CD4-positive, alpha-beta T cell (primary cell): ENCODE data around the gene RPL36A. TPM values are rescaled to one million over a fixed set of nuclear protein-coding genes. Genes with fewer than 3 reads are reported as not detected.
A peak's percentile ranks its signal among the peaks of the same experiment; 100 is the strongest.

Experiments
- ATAC-seq: fragments of 200-7000 bp; cut with Tn5 transposase; one replicate; pipeline ENCODE4 v1.10.0; 2022; ENCODE audit warnings: mild to moderate bottlenecking; ENCODE audit not compliant: poor library complexity
- CTCF ChIA-PET: fragments of 350-600 bp; sonication (Branson Sonifier 250); formaldehyde crosslinking; loops from one replicate; lab custom pipeline; 2021; ENCODE audit warnings: antibody characterized with exemption, inconsistent platforms; lab: Charles Lee
- POLR2A ChIA-PET: fragments of 350-600 bp; sonication (Branson Sonifier 250); formaldehyde crosslinking; loops from one replicate; lab custom pipeline; 2021; ENCODE audit warnings: antibody characterized with exemption, inconsistent platforms; lab: Charles Lee
- DNase-seq, 14 experiments: peaks; one replicate each; pipeline ENCODE4 v3.0.0-alpha.2; 2013 to 2020; ENCODE audit warnings: mixed read lengths in 2 of 14
- H3K27ac ChIP-seq, 2 donors: one replicate each; pipeline versions ENCODE4 v1.5.1 to v1.7.0; 2013; ENCODE audit warnings: low read length in 2 of 2, low read depth in 1 of 2, mild to moderate bottlenecking in 1 of 2
- H3K27me3 ChIP-seq, 2 experiments: 1 replicate in 1 of 2; 2 replicates in 1 of 2; pipeline versions ENCODE4 v1.6.1 to v1.7.0; 2013; ENCODE audit warnings: low read length in 2 of 2, control low read depth in 1 of 2, mild to moderate bottlenecking in 1 of 2, moderate library complexity in 1 of 2; ENCODE audit not compliant: insufficient read depth in 2 of 2, control insufficient read depth in 1 of 2
- H3K36me3 ChIP-seq: one replicate; pipeline ENCODE4 v1.6.1; 2013; ENCODE audit warnings: low read length, control low read depth; ENCODE audit not compliant: insufficient read depth
- H3K4me1 ChIP-seq: one replicate; pipeline ENCODE4 v1.6.1; 2013; ENCODE audit warnings: low read length, control low read depth; ENCODE audit not compliant: insufficient read depth
- H3K4me3 ChIP-seq: one replicate; pipeline ENCODE4 v1.5.1; 2013; ENCODE audit warnings: mild to moderate bottlenecking, low read length, moderate library complexity
- H3K9me3 ChIP-seq, 2 experiments: 1 replicate in 1 of 2; 2 replicates in 1 of 2; pipeline versions ENCODE4 v1.6.1 to v1.7.0; 2013; ENCODE audit warnings: low read length in 2 of 2, mild to moderate bottlenecking in 2 of 2, control low read depth in 1 of 2, moderate library complexity in 1 of 2; ENCODE audit not compliant: control insufficient read depth in 1 of 2, insufficient read depth in 1 of 2
- H3K27ac Mint-ChIP-seq: one replicate; pipeline ENCODE4 v1.8.0; 2020; ENCODE audit warnings: mixed read lengths
- H3K27me3 Mint-ChIP-seq: one replicate; pipeline ENCODE4 v1.8.0; 2021; ENCODE audit warnings: mixed read lengths
- H3K36me3 Mint-ChIP-seq: one replicate; pipeline ENCODE4 v1.8.0; 2021; ENCODE audit warnings: low read depth, mixed read lengths
- H3K4me1 Mint-ChIP-seq: one replicate; pipeline ENCODE4 v1.8.0; 2021; ENCODE audit warnings: low read depth, mixed read lengths
- H3K4me3 Mint-ChIP-seq: one replicate; pipeline ENCODE4 v1.8.0; 2020; ENCODE audit warnings: mild to moderate bottlenecking, mixed read lengths
- H3K9me3 Mint-ChIP-seq: one replicate; pipeline ENCODE4 v1.8.0; 2020; ENCODE audit warnings: mixed read lengths
- intact Hi-C, 2 experiments: fragments of 100-400 bp; cut with DNase I in 1 of 2; cut with micrococcal nuclease in 1 of 2; formaldehyde crosslinking; loops; one replicate each; pipeline versions ENCODE4 v1.15.1 to v1.9.0; 2023 to 2025; cut with DNase I, micrococcal nuclease
- total RNA-seq, 174 experiments: library from RNA in 2 of 174; stranded (reverse) in 2 of 174; gene quantifications; one replicate each; pipeline ENCODE4 v1.2.3 and lab custom pipeline; 2021 to 2026
- TF ChIP-seq, protein P1 (sequence below): fragments of 200-600 bp; IDR thresholded peaks from one replicate; pipeline ENCODE4 v1.8.0; 2022; ENCODE audit warnings: antibody characterized with exemption, mild to moderate bottlenecking

Gene RPL36A
- total RNA-seq, 2 experiments from 2014 or later, result 417 to 536 TPM

GRCh38 chrX:101383679-101384205 lies 7.1 kb upstream of the RPL36A start:
- DNase-seq (no peak), ATAC-seq (no peak)
- H3K4me3 ChIP-seq, result no peak overlapping the region
- H3K4me1 Mint-ChIP-seq, result no peaks in the 10 kb centered on the region
- H3K9me3 ChIP-seq, result no peaks in the 10 kb centered on the region
- H3K4me3 Mint-ChIP-seq, result no peak overlapping the region
- H3K9me3 Mint-ChIP-seq, result no peaks in the 10 kb centered on the region
- no peaks in the 10 kb centered on the region for H3K27me3 Mint-ChIP-seq
- no peaks in the 10 kb centered on the region for H3K36me3 ChIP-seq
- H3K36me3 Mint-ChIP-seq, result no peaks in the 10 kb centered on the region
- TF ChIP-seq, protein P1, sequence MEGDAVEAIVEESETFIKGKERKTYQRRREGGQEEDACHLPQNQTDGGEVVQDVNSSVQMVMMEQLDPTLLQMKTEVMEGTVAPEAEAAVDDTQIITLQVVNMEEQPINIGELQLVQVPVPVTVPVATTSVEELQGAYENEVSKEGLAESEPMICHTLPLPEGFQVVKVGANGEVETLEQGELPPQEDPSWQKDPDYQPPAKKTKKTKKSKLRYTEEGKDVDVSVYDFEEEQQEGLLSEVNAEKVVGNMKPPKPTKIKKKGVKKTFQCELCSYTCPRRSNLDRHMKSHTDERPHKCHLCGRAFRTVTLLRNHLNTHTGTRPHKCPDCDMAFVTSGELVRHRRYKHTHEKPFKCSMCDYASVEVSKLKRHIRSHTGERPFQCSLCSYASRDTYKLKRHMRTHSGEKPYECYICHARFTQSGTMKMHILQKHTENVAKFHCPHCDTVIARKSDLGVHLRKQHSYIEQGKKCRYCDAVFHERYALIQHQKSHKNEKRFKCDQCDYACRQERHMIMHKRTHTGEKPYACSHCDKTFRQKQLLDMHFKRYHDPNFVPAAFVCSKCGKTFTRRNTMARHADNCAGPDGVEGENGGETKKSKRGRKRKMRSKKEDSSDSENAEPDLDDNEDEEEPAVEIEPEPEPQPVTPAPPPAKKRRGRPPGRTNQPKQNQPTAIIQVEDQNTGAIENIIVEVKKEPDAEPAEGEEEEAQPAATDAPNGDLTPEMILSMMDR, result no peak
- ChIA-PET POLR2A (no interaction called here), CTCF (interaction anchor here (0.6 kb wide), 1 partner anchor 23 kb away, joined by 4 read pairs; no protein-coding TSS in a partner anchor)
- H3K4me1 ChIP-seq, result no peaks in the 10 kb centered on the region
- H3K27ac ChIP-seq, result no peak overlapping the region
- H3K27me3 ChIP-seq, result no peaks in the 10 kb centered on the region
- intact Hi-C loops, result no loop called here
- H3K27ac Mint-ChIP-seq, result no peak overlapping the region

- Histone ChIP-seq H3K27ac (no peak overlapping the region), H3K36me3 (no peaks in the 10 kb centered on the region), H3K4me3 (peak overlapping the region; percentile 10), H3K4me1 (no peaks in the 10 kb centered on the region), H3K27me3 (no peaks in the 10 kb centered on the region), H3K9me3 (no peaks in the 10 kb centered on the region)
- H3K9me3 Mint-ChIP-seq, result no peaks in the 10 kb centered on the region
- H3K4me1 Mint-ChIP-seq, result no peaks in the 10 kb centered on the region
- DNase-seq, result no peak
- no peak overlapping the region for H3K4me3 Mint-ChIP-seq
- no peaks in the 10 kb centered on the region for H3K27me3 Mint-ChIP-seq
- TF ChIP-seq, protein P1, result no peak
- no peak overlapping the region for H3K27ac Mint-ChIP-seq
- intact Hi-C loops, result loop anchor here in 1 of 2 experiments (5.0 kb wide), 1 partner anchor 288 kb away; the partner anchor contains the start of gene CENPI
- ChIA-PET POLR2A (no interaction called here), CTCF (no interaction called here)
- ATAC-seq, result no peak
- no peaks in the 10 kb centered on the region for H3K36me3 Mint-ChIP-seq
These were observed 5.7 kb upstream of the RPL36A start for GRCh38 chrX:101385026-101385684.

- Histone ChIP-seq H3K36me3 (no peaks in the 10 kb centered on the region), H3K27ac (no peak within 1 kb of the TSS), H3K9me3 (no peaks in the 10 kb centered on the region), H3K4me3 (peak within 1 kb of the TSS; percentile 10), H3K27me3 (no peaks in the 10 kb centered on the region), H3K4me1 (peaks cover 5% of the 10 kb centered on the region)
- no peak within 1 kb of the TSS for H3K4me3 Mint-ChIP-seq
- H3K9me3 Mint-ChIP-seq, result no peaks in the 10 kb centered on the region
- H3K27me3 Mint-ChIP-seq, result no peaks in the 10 kb centered on the region
- no peak within 1 kb of the TSS for H3K27ac Mint-ChIP-seq
- ATAC-seq (no peak), DNase-seq (peak in 2 of 14 experiments; percentile 17 to 18)
- CTCF ChIA-PET, result no interaction called here
- intact Hi-C loops, result loop anchor here in 1 of 2 experiments (5.0 kb wide), 1 partner anchor 289 kb away; the partner anchor contains the start of gene CENPI
- peaks cover 2% of the 10 kb centered on the region for H3K36me3 Mint-ChIP-seq
- TF ChIP-seq, protein P1, result no peak
- POLR2A ChIA-PET, result no interaction called here
- peaks cover 2% of the 10 kb centered on the region for H3K4me1 Mint-ChIP-seq
These were observed 4.8 kb upstream of the RPL36A start, which contains the start of gene BTK for GRCh38 chrX:101385795-101386541. BTK (minus strand) TSS chrX:101386191; CDS start chrX:101375284, 10,907 bp downstream.
